Stomach (tissue), 4 donors: Measurements from ENCODE around the gene ADCY4.

ENCODE experiments used
- CTCF ChIP-seq, 7 experiments: fragments of 450-650 bp in 4 of 7; fragments of 200-600 bp in 3 of 7; sonication (generic) in 3 of 7; IDR thresholded peaks; one replicate each; pipeline ENCODE4 v1.5.1; 2016 to 2019; ENCODE audit warnings: antibody characterized with exemption in 7 of 7, control low read depth in 2 of 7, mild to moderate bottlenecking in 1 of 7
- POLR2AphosphoS5 ChIP-seq, 3 donors: sonication (generic); formaldehyde crosslinking; IDR thresholded peaks; one replicate each; pipeline ENCODE4 v1.6.1; 2016; ENCODE audit warnings: antibody characterized with exemption in 3 of 3

- TF ChIP-seq POLR2AphosphoS5 (IDR thresholded peaks at IDR 0.05): no peak
- no peak for TF ChIP-seq CTCF (IDR thresholded peaks at IDR 0.05)
These were observed 25.2 kb downstream of the ADCY4 start, which contains the start of gene LTB4R2 for GRCh38 chr14:24309538-24310264.
